Measurements from ENCODE around the gene RSU1.

GRCh38 chr10:16566202-16566805, 250.9 kb downstream of the RSU1 start:
- TF ChIP-seq EZH2phosphoT487 (IDR thresholded peaks at IDR 0.05; ENCODE audit: borderline replicate concordance) (no peak), POLR2AphosphoS5 (IDR thresholded peaks at IDR 0.05; ENCODE audit: low read depth, low read length) (no peak), POLR2A (IDR thresholded peaks at IDR 0.05; ENCODE audit: borderline replicate concordance, extremely low read depth, insufficient read depth, insufficient read length) (no peak), ZNF274 (IDR thresholded peaks at IDR 0.05; ENCODE audit: low read depth, low read length) (no peak), CTCF (IDR thresholded peaks at IDR 0.05 in 2 of 3, conservative IDR thresholded peaks at IDR 0.05 in 1 of 3; ENCODE audit: borderline replicate concordance in 1 of 3, insufficient read depth in 1 of 3, low read depth in 2 of 3, low read length in 2 of 3) (no peak), CEBPB (IDR thresholded peaks at IDR 0.05; ENCODE audit: low read depth) (no peak), YY1 (IDR thresholded peaks at IDR 0.05; ENCODE audit: extremely low read depth, insufficient replicate concordance, low read depth, low read length) (no peak)
